IPS DF 19.7 (cell line): ENCODE measurements around the gene TRIM44.
"Not testable (repeated sequence)": the region's sequence is repeated elsewhere in the genome, so short reads cannot be mapped to it uniquely, and the experiment has no call there.

Source experiments
- DNase-seq: peaks from one replicate; pipeline ENCODE4 v3.0.0-alpha.2; 2013; ENCODE audit warnings: low read depth, low spot score

TRIM44 gene

GRCh38 chr11:35750981-35751663, 88.5 kb downstream of the TRIM44 start:
- no peak for DNase-seq

GRCh38 chr11:35751664-35752061, 89.1 kb downstream of the TRIM44 start:
- DNase-seq, result no peak

GRCh38 chr11:35752115-35752514, 89.5 kb downstream of the TRIM44 start:
- DNase-seq, result no peak

GRCh38 chr11:35753573-35753972, 91.0 kb downstream of the TRIM44 start:
- DNase-seq, result not testable (repeated sequence)

GRCh38 chr11:35759951-35760350, 97.4 kb downstream of the TRIM44 start:
- DNase-seq, result not testable (repeated sequence)

- no peak for DNase-seq
These were observed 99.3 kb downstream of the TRIM44 start for GRCh38 chr11:35761899-35762298.

GRCh38 chr11:35763301-35763700, 100.7 kb downstream of the TRIM44 start:
- no peak for DNase-seq

- DNase-seq, result no peak
These were observed 101.2 kb downstream of the TRIM44 start for GRCh38 chr11:35763765-35764164.

- DNase-seq, result no peak
These were observed 101.8 kb downstream of the TRIM44 start for GRCh38 chr11:35764417-35764816.

GRCh38 chr11:35765211-35765610, 102.6 kb downstream of the TRIM44 start:
- no peak for DNase-seq

- no peak for DNase-seq
These were observed 104.1 kb downstream of the TRIM44 start for GRCh38 chr11:35766651-35767050.

GRCh38 chr11:35770425-35770824, 107.8 kb downstream of the TRIM44 start:
- DNase-seq, result not testable (repeated sequence)

GRCh38 chr11:35771722-35772121, 109.1 kb downstream of the TRIM44 start:
- DNase-seq, result no peak

GRCh38 chr11:35777241-35777640, 114.7 kb downstream of the TRIM44 start:
- DNase-seq, result not testable (repeated sequence)

- not testable (repeated sequence) for DNase-seq
These were observed 116.4 kb downstream of the TRIM44 start for GRCh38 chr11:35778943-35779342.

GRCh38 chr11:35779409-35779808, 116.8 kb downstream of the TRIM44 start:
- DNase-seq, result no peak

GRCh38 chr11:35780951-35781860, 118.6 kb downstream of the TRIM44 start:
- no peak for DNase-seq

- DNase-seq, result no peak
These were observed 119.4 kb downstream of the TRIM44 start for GRCh38 chr11:35781861-35782470.

- no peak for DNase-seq
These were observed 121.2 kb downstream of the TRIM44 start for GRCh38 chr11:35783809-35784208.

GRCh38 chr11:35784699-35785098, 122.1 kb downstream of the TRIM44 start:
- no peak for DNase-seq

- DNase-seq, result no peak
These were observed 123.0 kb downstream of the TRIM44 start for GRCh38 chr11:35785287-35786167.
